Left cardiac atrium (tissue), 4 donors: Measurements from ENCODE around the gene LRRC27. TPM values are rescaled to one million over a fixed set of nuclear protein-coding genes. Genes with fewer than 3 reads are reported as not detected.
"Not testable (repeated sequence)": the region's sequence is repeated elsewhere in the genome, so short reads cannot be mapped to it uniquely, and the experiment has no call there.

Experiments used
- ATAC-seq, 2 donors: fragments of 200-7000 bp; cut with Tn5 transposase; one replicate each; pipeline ENCODE4 v1.9.1; 2020; ENCODE audit warnings: mild to moderate bottlenecking in 2 of 2, moderate library complexity in 2 of 2
- DNase-seq: peaks from one replicate; pipeline ENCODE4 v3.0.0-alpha.2; 2020
- intact Hi-C, 2 donors: fragments of 100-400 bp; cut with DNase I; formaldehyde crosslinking; loops; one replicate each; pipeline versions ENCODE4 v1.14.1 to v1.15.1; 2022 to 2023
- total RNA-seq, 2 donors: library from RNA; stranded (reverse); fragmentation: NEBNext Ultra II Directional; extraction: Animal tissue kit (Norgen Biotek cat#: 25700); gene quantifications; one replicate each; pipeline ENCODE4 v1.2.1, GENCODE V29; 2021
- donor health status: DM: no; HTN: yes; CAD: no.
- donor health status: DM: no; HTN: yes; CAD: no; lungs with severe emphysema.
- donor health status: DM: yes; HTN: yes; CAD: no.
- donor health status: Dilated cardiomyopathy.

The LRRC27 gene
- total RNA-seq, 2 donors from 2014 or later: 3.7 to 4.4 TPM

- no peak for DNase-seq
- intact Hi-C loops: no loop called here
- ATAC-seq: no peak
Observed at GRCh38 chr10:132310701-132311337, 21.2 kb upstream of the LRRC27 start.

- ATAC-seq (no peak), DNase-seq (no peak)
- intact Hi-C loops: no loop called here
Observed at GRCh38 chr10:132311338-132311939, 20.6 kb upstream of the LRRC27 start.

GRCh38 chr10:132313305-132313704 lies 18.7 kb upstream of the LRRC27 start:
- intact Hi-C loops: no loop called here
- no peak for ATAC-seq
- no peak for DNase-seq

- intact Hi-C loops: no loop called here
- DNase-seq: no peak
- no peak for ATAC-seq
Observed at GRCh38 chr10:132313865-132314264, 18.1 kb upstream of the LRRC27 start.

- ATAC-seq: no peak
Observed at GRCh38 chr10:132314336-132314735, 17.7 kb upstream of the LRRC27 start.

GRCh38 chr10:132314881-132315280 lies 17.1 kb upstream of the LRRC27 start:
- ATAC-seq, intact Hi-C loops, DNase-seq: not testable (repeated sequence)

More at GRCh38 chr10:132314336-132314735, 17.7 kb upstream of the LRRC27 start:
- DNase-seq: no peak
- intact Hi-C loops: no loop called here

GRCh38 chr10:132316133-132316532 lies 15.9 kb upstream of the LRRC27 start:
- no peak for DNase-seq
- intact Hi-C loops: no loop called here
- ATAC-seq: no peak

- intact Hi-C loops, ATAC-seq, DNase-seq: not testable (repeated sequence)
Observed at GRCh38 chr10:132317477-132317876, 14.5 kb upstream of the LRRC27 start.

- intact Hi-C loops: no loop called here
- DNase-seq (no peak), ATAC-seq (peak; percentile 63 to 78)
Observed at GRCh38 chr10:132319853-132320653, 11.9 kb upstream of the LRRC27 start.

- ATAC-seq (no peak), DNase-seq (no peak)
- intact Hi-C loops: no loop called here
Observed at GRCh38 chr10:132320654-132321469, 11.1 kb upstream of the LRRC27 start.

- ATAC-seq: no peak
- DNase-seq: no peak
- intact Hi-C loops: no loop called here
Observed at GRCh38 chr10:132321726-132322125, 10.3 kb upstream of the LRRC27 start.

- ATAC-seq (no peak), DNase-seq (no peak)
Observed at GRCh38 chr10:132322586-132323048, 9.4 kb upstream of the LRRC27 start.

GRCh38 chr10:132324186-132324585 lies 7.8 kb upstream of the LRRC27 start:
- intact Hi-C loops: no loop called here
- ATAC-seq (no peak), DNase-seq (no peak)

More at GRCh38 chr10:132322586-132323048, 9.4 kb upstream of the LRRC27 start:
- intact Hi-C loops: no loop called here

GRCh38 chr10:132326344-132326889 lies 5.6 kb upstream of the LRRC27 start:
- intact Hi-C loops: no loop called here
- DNase-seq (no peak), ATAC-seq (no peak)

GRCh38 chr10:132326925-132327324 lies 5.1 kb upstream of the LRRC27 start:
- no peak for DNase-seq
- no peak for ATAC-seq
- intact Hi-C loops: no loop called here

- ATAC-seq (no peak), DNase-seq (no peak)
- intact Hi-C loops: no loop called here
Observed at GRCh38 chr10:132328106-132328505, 3.9 kb upstream of the LRRC27 start.

- DNase-seq (peak; percentile 82), ATAC-seq (peak in 1 of 2 donors; percentile 3)
- intact Hi-C loops: no loop called here
Observed at GRCh38 chr10:132328738-132329137, 3.3 kb upstream of the LRRC27 start.

- intact Hi-C loops: no loop called here
- ATAC-seq (no peak), DNase-seq (peak; percentile 54)
Observed at GRCh38 chr10:132329565-132330485, 2.2 kb upstream of the LRRC27 start.
